GM12878 (cell line): ENCODE measurements around the gene MSX1. TPM values are rescaled to one million over a fixed set of nuclear protein-coding genes. Genes with fewer than 3 reads are reported as not detected.

ENCODE experiments used
- ATAC-seq: fragments of 200-7000 bp; cut with Tn5 transposase; 3 replicates; pipeline ENCODE4 v1.9.1; 2020; ENCODE audit warnings: mild to moderate bottlenecking, moderate library complexity
- BruUV-seq: library from RNA; stranded (reverse); fragments of 400-500 nt; replicated peaks from 2 replicates; lab custom pipeline; 2021; lab: Mats Ljungman, UMichigan
- CTCF ChIA-PET: fragments of 300-600 bp; sonication (Branson Sonifier 250); formaldehyde crosslinking; extraction: SDS; loops from one replicate; lab custom pipeline; 2021; ENCODE audit warnings: inconsistent platforms; lab: Yijun Ruan, JAX
- POLR2A ChIA-PET: fragments of 350-600 bp; formaldehyde crosslinking; extraction: SDS; loops from one replicate; lab custom pipeline; 2021; ENCODE audit warnings: inconsistent platforms; lab: Charles Lee
- RAD21 ChIA-PET: fragments of 300-600 bp; sonication (Branson Sonifier 250); formaldehyde crosslinking; loops from one replicate; lab custom pipeline; 2023; ENCODE audit warnings: antibody characterized with exemption; ENCODE audit not compliant: unreplicated experiment; lab: Charles Lee
- SMC1A ChIA-PET: fragments of 300-600 bp; sonication (Branson Sonifier 250); formaldehyde crosslinking; loops from one replicate; lab custom pipeline; 2023; ENCODE audit not compliant: unreplicated experiment, uncharacterized antibody; lab: Charles Lee
- DNase-seq: peaks from one replicate; pipeline ENCODE4 v3.0.0-alpha.2; 2011; ENCODE audit warnings: low read depth, low spot score
- FAIRE-seq: peaks from 3 replicates; lab custom pipeline; 2011; peaks lifted over from hg19 to GRCh38; lab: Jason Lieb, UNC
- H2AFZ ChIP-seq: 2 replicates; pipeline ENCODE4 v1.6.0; 2011; ENCODE audit warnings: low read depth, low read length, control low read depth; ENCODE audit not compliant: control insufficient read depth
- H3K27ac ChIP-seq: 2 replicates; pipeline ENCODE4 v1.5.1; 2011; ENCODE audit warnings: control low read depth; ENCODE audit not compliant: control insufficient read depth, insufficient read depth
- H3K27me3 ChIP-seq, 2 experiments: replicated peaks in 1 of 2; 2 replicates each; pipeline versions ENCODE4 v1.6.0 to v1.6.1; 2011; ENCODE audit warnings: low read length in 1 of 2; ENCODE audit not compliant: control insufficient read depth in 2 of 2, insufficient read depth in 2 of 2
- H3K36me3 ChIP-seq, 2 experiments: 2 replicates each; pipeline ENCODE4 v1.5.1; 2011; ENCODE audit warnings: low read length in 1 of 2; ENCODE audit not compliant: control insufficient read depth in 2 of 2, insufficient read depth in 2 of 2
- H3K4me1 ChIP-seq: 2 replicates; pipeline ENCODE4 v1.6.1; 2011; ENCODE audit warnings: mild to moderate bottlenecking, low read length, moderate library complexity, mixed read lengths; ENCODE audit not compliant: control insufficient read depth, insufficient read depth
- H3K4me2 ChIP-seq: 2 replicates; pipeline ENCODE4 v1.6.0; 2011; ENCODE audit warnings: control low read depth; ENCODE audit not compliant: control insufficient read depth, insufficient read depth
- H3K4me3 ChIP-seq: fragments of 200-600 bp; sonication (generic); 2 replicates; pipeline ENCODE4 v1.5.1; 2016
- H3K79me2 ChIP-seq: 2 replicates; pipeline ENCODE4 v1.6.0; 2011; ENCODE audit warnings: low read length; ENCODE audit not compliant: control insufficient read depth, insufficient read depth
- H3K9ac ChIP-seq: 2 replicates; pipeline ENCODE4 v1.8.0; 2011; ENCODE audit warnings: low read length, control low read depth, mixed read lengths; ENCODE audit not compliant: control insufficient read depth, insufficient read depth
- H3K9me3 ChIP-seq: replicated peaks from 3 replicates; pipeline ENCODE4 v1.5.1; 2011; ENCODE audit warnings: mild to moderate bottlenecking, low read length; ENCODE audit not compliant: control insufficient read depth, insufficient read depth
- H4K20me1 ChIP-seq: 2 replicates; pipeline ENCODE4 v1.6.0; 2011; ENCODE audit not compliant: control insufficient read depth, insufficient read depth
- BCL11A ChIP-seq: IDR thresholded peaks from 2 replicates; pipeline ENCODE4 v1.6.1; 2011; ENCODE audit warnings: low read depth, low read length
- BCLAF1 ChIP-seq: fragments of 450-650 bp; IDR thresholded peaks from 2 replicates; pipeline ENCODE4 v1.6.1; 2017; ENCODE audit warnings: antibody characterized with exemption, mild to moderate bottlenecking, moderate library complexity
- BMI1 ChIP-seq: fragments of 450-650 bp; IDR thresholded peaks from 2 replicates; pipeline ENCODE4 v1.6.1; 2016; ENCODE audit warnings: mild to moderate bottlenecking, moderate library complexity, borderline replicate concordance
- GATAD2B ChIP-seq: fragments of 450-650 bp; conservative IDR thresholded peaks from 2 replicates; pipeline ENCODE4 v1.6.1; 2017; ENCODE audit warnings: low read depth, mild to moderate bottlenecking, moderate library complexity
- IRF3 ChIP-seq: fragments of 450-650 bp; IDR thresholded peaks from 2 replicates; pipeline ENCODE4 v1.6.1; 2014; ENCODE audit warnings: mild to moderate bottlenecking
- NFYA ChIP-seq: IDR thresholded peaks from 2 replicates; pipeline ENCODE4 v1.6.1; 2011; ENCODE audit warnings: low read depth, mild to moderate bottlenecking, low read length, improper control_type of control experiment, borderline replicate concordance
- PML ChIP-seq: IDR thresholded peaks from 2 replicates; pipeline ENCODE4 v1.6.1; 2012; ENCODE audit warnings: low read length, inconsistent platforms
- RB1 ChIP-seq: fragments of 450-650 bp; formaldehyde crosslinking; IDR thresholded peaks from 2 replicates; pipeline ENCODE4 v1.6.1; 2017; ENCODE audit warnings: mild to moderate bottlenecking, borderline replicate concordance
- REST ChIP-seq: IDR thresholded peaks from 2 replicates; pipeline ENCODE4 v1.6.1; 2012; ENCODE audit warnings: mild to moderate bottlenecking, low read depth, low read length
- SMAD1 ChIP-seq: fragments of 450-650 bp; IDR thresholded peaks from 2 replicates; pipeline ENCODE4 v1.6.1; 2018; ENCODE audit warnings: mild to moderate bottlenecking, low read depth; ENCODE audit not compliant: partially characterized antibody
- SMAD5 ChIP-seq: IDR thresholded peaks from 2 replicates; pipeline ENCODE4 v1.6.1; 2016; ENCODE audit warnings: antibody characterized with exemption, low read depth
- YBX1 ChIP-seq: fragments of 450-650 bp; IDR thresholded peaks from 2 replicates; pipeline ENCODE4 v1.6.1; 2016; ENCODE audit warnings: antibody characterized with exemption
- ZBTB33 ChIP-seq: fragments of 450-650 bp; IDR thresholded peaks from 2 replicates; pipeline ENCODE4 v1.6.1; 2017; ENCODE audit warnings: mild to moderate bottlenecking
- ZNF217 ChIP-seq: fragments of 450-650 bp; IDR thresholded peaks from 2 replicates; pipeline ENCODE4 v1.6.1; 2017; ENCODE audit warnings: antibody characterized with exemption, mild to moderate bottlenecking
- WGBS: methylation state at CpG from one replicate; pipeline ENCODE4 v1.1.6; 2016; ENCODE audit warnings: low lambda C conversion rate; ENCODE audit not compliant: insufficient replicate concordance, insufficient coverage; ENCODE audit errors: missing lambda C conversion rate; 5-methylcytosine and 5-hydroxymethylcytosine counted together
- in situ Hi-C: fragments of 300-500 bp; cut with MboI; formaldehyde crosslinking; loops from 9 replicates; pipeline ENCODE4 v1.14.3; 2018; ENCODE audit warnings: mixed read lengths
- intact Hi-C: fragments of 100-400 bp; cut with micrococcal nuclease; formaldehyde crosslinking; loops from one replicate; pipeline ENCODE4 v1.14.2; 2022; ENCODE audit not compliant: unreplicated experiment
- polyA plus RNA-seq, 11 experiments: library from polyadenylated mRNA; depleted of rRNA in 4 of 11; unstranded in 6 of 11; stranded (reverse) in 5 of 11; fragments of >200 nt; fragmentation: Nextera tagmentation in 4 of 11; fragmentation: Illumina TruSeq in 1 of 11; extraction: Ambion mirVana in 4 of 11; extraction: Trizol in 1 of 11; gene quantifications; 1 replicate in 1 of 11; 2 replicates in 10 of 11; pipeline versions ENCODE4 v1.2.1 to v1.2.3, GENCODE V29; 2011 to 2016; ENCODE audit warnings: inconsistent platforms in 2 of 11, missing spikeins in 2 of 11, low read depth in 1 of 11
- total RNA-seq, 4 experiments: library from RNA; depleted of rRNA in 3 of 4; stranded (reverse); fragments of >200 nt in 3 of 4; fragmentation: Illumina TruSeq in 1 of 4; extraction: Trizol in 1 of 4; gene quantifications; 2 replicates each; pipeline versions ENCODE4 v1.2.1 to v1.2.3, GENCODE V29; 2013 to 2021

MSX1 gene
- total and polyA plus RNA-seq, 10 of the 15 experiments (the other 5 are each of a cell fraction or from before 2014, with no cell fraction given), result 0.04 to 0.56 (median 0.15) TPM; not detected in 2

GRCh38 chr4:4862665-4863482 is 3.4 kb downstream of the MSX1 start:
- ChIA-PET POLR2A (interaction anchor here (0.7 kb wide), 1 partner anchor 18 kb away, joined by 3 read pairs; no protein-coding TSS in a partner anchor), RAD21 (no interaction called here), SMC1A (interaction anchor here (1.3 kb wide), 1 partner anchor 287 kb away, joined by 3 read pairs; no protein-coding TSS in a partner anchor), CTCF (interaction anchor here (0.7 to 1.0 kb wide), 3 partner anchors 17 to 287 kb away, joined by 3 read pairs; no protein-coding TSS in a partner anchor)
- no peak for DNase-seq
- H4K20me1 ChIP-seq, result no peaks in the 10 kb centered on the region; the same call in 1 of the 2 replicates
- 79% methylated on average over 51 of the region's 51 CpGs for WGBS
- FAIRE-seq, result no peak
- no peak overlapping the region for H3K4me3 ChIP-seq
- no TSS peak for BruUV-seq
- H3K9me3 ChIP-seq, result peaks cover 2% of the 10 kb centered on the region; the same call in 2 of the 3 replicates
- H3K36me3 ChIP-seq, result no peaks in the 10 kb centered on the region
- H3K9ac ChIP-seq, result no peak overlapping the region
- H3K4me2 ChIP-seq, result no peak overlapping the region
- H3K27me3 ChIP-seq, result peaks cover 22 to 27% of the 10 kb centered on the region in 2 experiments
- no peaks in the 10 kb centered on the region for H3K4me1 ChIP-seq
- intact Hi-C loops, result no loop called here
- ATAC-seq, result no peak
- no peaks in the 10 kb centered on the region for H3K79me2 ChIP-seq
- no peak overlapping the region for H3K27ac ChIP-seq
- in situ Hi-C loops, result no loop called here
- H2AFZ ChIP-seq, result no peak overlapping the region
- no peak for TF ChIP-seq NFYA
- no peak for TF ChIP-seq RB1
- TF ChIP-seq BCL11A, result no peak
- no peak for TF ChIP-seq SMAD5
- TF ChIP-seq BMI1, result no peak
- TF ChIP-seq BCLAF1, result no peak
- TF ChIP-seq SMAD1, result no peak
- TF ChIP-seq GATAD2B, result no peak
- TF ChIP-seq PML, result no peak
- TF ChIP-seq ZNF217, result no peak
- TF ChIP-seq ZBTB33, result no peak
- TF ChIP-seq REST, result no peak
- TF ChIP-seq IRF3, result no peak
- no peak for TF ChIP-seq YBX1
